Activated CD4-positive, alpha-beta memory T cell treated with anti-CD3 and anti-CD28 coated beads for 36 hours (primary cell): ENCODE data around the gene DENND5B. TPM values are rescaled to one million over a fixed set of nuclear protein-coding genes. Genes with fewer than 3 reads are reported as not detected.

Experiments used
- CTCF ChIA-PET: fragments of 350-600 bp; sonication (Branson Sonifier 250); formaldehyde crosslinking; loops from one replicate; lab custom pipeline; 2021; ENCODE audit warnings: antibody characterized with exemption, inconsistent platforms; lab: Charles Lee
- POLR2A ChIA-PET: fragments of 350-600 bp; sonication (Branson Sonifier 250); formaldehyde crosslinking; loops from one replicate; lab custom pipeline; 2021; ENCODE audit warnings: antibody characterized with exemption; lab: Charles Lee
- DNase-seq: peaks from one replicate; pipeline ENCODE4 v3.0.0-alpha.2; 2020
- H3K27ac Mint-ChIP-seq: one replicate; pipeline ENCODE4 v1.8.0; 2021; ENCODE audit warnings: mixed read lengths
- H3K27me3 Mint-ChIP-seq: one replicate; pipeline ENCODE4 v1.8.0; 2021; ENCODE audit warnings: mixed read lengths
- H3K36me3 Mint-ChIP-seq: one replicate; pipeline ENCODE4 v1.8.0; 2021; ENCODE audit warnings: mixed read lengths
- H3K4me1 Mint-ChIP-seq: one replicate; pipeline ENCODE4 v1.8.0; 2021; ENCODE audit warnings: low read depth, mixed read lengths
- H3K4me3 Mint-ChIP-seq: one replicate; pipeline ENCODE4 v1.8.0; 2021; ENCODE audit warnings: mild to moderate bottlenecking, mixed read lengths
- H3K9me3 Mint-ChIP-seq: one replicate; pipeline ENCODE4 v1.8.0; 2021; ENCODE audit warnings: mixed read lengths
- intact Hi-C: fragments of 100-400 bp; cut with micrococcal nuclease; formaldehyde crosslinking; loops from one replicate; pipeline ENCODE4 v1.15.1; 2023
- total RNA-seq, 2 experiments: library from RNA; stranded (reverse); gene quantifications; one replicate each; pipeline ENCODE4 v1.2.3, GENCODE V29; 2021

Gene DENND5B
- total RNA-seq, 2 experiments from 2014 or later, result 0.10 to 0.17 TPM

- H3K4me3 Mint-ChIP-seq, result no peak overlapping the region
- H3K27me3 Mint-ChIP-seq, result peaks cover 8% of the 10 kb centered on the region
- CTCF ChIA-PET, result no interaction called here
- H3K4me1 Mint-ChIP-seq, result no peaks in the 10 kb centered on the region
- POLR2A ChIA-PET, result no interaction called here
- DNase-seq, result no peak
- intact Hi-C loops, result no loop called here
- H3K36me3 Mint-ChIP-seq, result no peaks in the 10 kb centered on the region
- no peaks in the 10 kb centered on the region for H3K9me3 Mint-ChIP-seq
- no peak overlapping the region for H3K27ac Mint-ChIP-seq
These were observed 98.2 kb downstream of the DENND5B start for GRCh38 chr12:31492599-31493196.

- no peak for DNase-seq
- Mint-ChIP-seq H3K27me3 (peaks cover 8% of the 10 kb centered on the region), H3K27ac (no peak overlapping the region), H3K36me3 (no peaks in the 10 kb centered on the region), H3K9me3 (no peaks in the 10 kb centered on the region), H3K4me1 (no peaks in the 10 kb centered on the region), H3K4me3 (no peak overlapping the region)
- CTCF ChIA-PET, result no interaction called here
- intact Hi-C loops, result no loop called here
- POLR2A ChIA-PET, result no interaction called here
These were observed 98.9 kb downstream of the DENND5B start for GRCh38 chr12:31491841-31492598.

GRCh38 chr12:31491241-31491794 is 99.6 kb downstream of the DENND5B start:
- H3K36me3 Mint-ChIP-seq, result no peaks in the 10 kb centered on the region
- H3K9me3 Mint-ChIP-seq, result no peaks in the 10 kb centered on the region
- peaks cover 8% of the 10 kb centered on the region for H3K27me3 Mint-ChIP-seq
- no peaks in the 10 kb centered on the region for H3K4me1 Mint-ChIP-seq
- ChIA-PET POLR2A (no interaction called here), CTCF (no interaction called here)
- no peak for DNase-seq
- no peak overlapping the region for H3K4me3 Mint-ChIP-seq
- H3K27ac Mint-ChIP-seq, result no peak overlapping the region
- intact Hi-C loops, result no loop called here

GRCh38 chr12:31488737-31489338 is 102.1 kb downstream of the DENND5B start:
- ChIA-PET CTCF (no interaction called here), POLR2A (no interaction called here)
- Mint-ChIP-seq H3K4me1 (no peaks in the 10 kb centered on the region), H3K36me3 (no peaks in the 10 kb centered on the region), H3K4me3 (no peak overlapping the region), H3K9me3 (no peaks in the 10 kb centered on the region), H3K27ac (no peak overlapping the region), H3K27me3 (peaks cover 5% of the 10 kb centered on the region)
- intact Hi-C loops, result no loop called here
- no peak for DNase-seq

- Mint-ChIP-seq H3K27me3 (peaks cover 5% of the 10 kb centered on the region), H3K4me1 (no peaks in the 10 kb centered on the region), H3K27ac (no peak overlapping the region), H3K36me3 (no peaks in the 10 kb centered on the region), H3K4me3 (no peak overlapping the region), H3K9me3 (no peaks in the 10 kb centered on the region)
- POLR2A ChIA-PET, result no interaction called here
- CTCF ChIA-PET, result interaction anchor here (0.6 kb wide), 1 partner anchor 1204 kb away, joined by 3 read pairs; no protein-coding TSS in a partner anchor
- DNase-seq, result no peak
- intact Hi-C loops, result no loop called here
These were observed 105.4 kb downstream of the DENND5B start for GRCh38 chr12:31485571-31485970.

- no peak for DNase-seq
- no peaks in the 10 kb centered on the region for H3K4me1 Mint-ChIP-seq
- H3K27me3 Mint-ChIP-seq, result no peaks in the 10 kb centered on the region
- H3K27ac Mint-ChIP-seq, result no peak overlapping the region
- intact Hi-C loops, result no loop called here
- H3K9me3 Mint-ChIP-seq, result no peaks in the 10 kb centered on the region
- no peak overlapping the region for H3K4me3 Mint-ChIP-seq
- no peaks in the 10 kb centered on the region for H3K36me3 Mint-ChIP-seq
- ChIA-PET CTCF (no interaction called here), POLR2A (no interaction called here)
These were observed 108.1 kb downstream of the DENND5B start for GRCh38 chr12:31482816-31483215.

- ChIA-PET POLR2A (no interaction called here), CTCF (no interaction called here)
- H3K9me3 Mint-ChIP-seq, result no peaks in the 10 kb centered on the region
- intact Hi-C loops, result no loop called here
- DNase-seq, result no peak
- no peaks in the 10 kb centered on the region for H3K36me3 Mint-ChIP-seq
- no peaks in the 10 kb centered on the region for H3K27me3 Mint-ChIP-seq
- no peak overlapping the region for H3K4me3 Mint-ChIP-seq
- no peak overlapping the region for H3K27ac Mint-ChIP-seq
- H3K4me1 Mint-ChIP-seq, result no peaks in the 10 kb centered on the region
These were observed 109.5 kb downstream of the DENND5B start for GRCh38 chr12:31481415-31481814.

GRCh38 chr12:31479516-31480210 is 111.3 kb downstream of the DENND5B start:
- intact Hi-C loops, result no loop called here
- no peak overlapping the region for H3K27ac Mint-ChIP-seq
- no peak for DNase-seq
- ChIA-PET CTCF (no interaction called here), POLR2A (no interaction called here)
- no peaks in the 10 kb centered on the region for H3K36me3 Mint-ChIP-seq
- peaks cover 2% of the 10 kb centered on the region for H3K27me3 Mint-ChIP-seq
- H3K9me3 Mint-ChIP-seq, result no peaks in the 10 kb centered on the region
- no peak overlapping the region for H3K4me3 Mint-ChIP-seq
- H3K4me1 Mint-ChIP-seq, result no peaks in the 10 kb centered on the region

- intact Hi-C loops, result no loop called here
- H3K4me1 Mint-ChIP-seq, result no peaks in the 10 kb centered on the region
- no peaks in the 10 kb centered on the region for H3K9me3 Mint-ChIP-seq
- no peak overlapping the region for H3K4me3 Mint-ChIP-seq
- H3K27ac Mint-ChIP-seq, result no peak overlapping the region
- POLR2A ChIA-PET, result no interaction called here
- peaks cover 2% of the 10 kb centered on the region for H3K27me3 Mint-ChIP-seq
- no peak for DNase-seq
- H3K36me3 Mint-ChIP-seq, result no peaks in the 10 kb centered on the region
- CTCF ChIA-PET, result no interaction called here
These were observed 112.0 kb downstream of the DENND5B start for GRCh38 chr12:31478898-31479297.

GRCh38 chr12:31478425-31478824 is 112.5 kb downstream of the DENND5B start:
- Mint-ChIP-seq H3K36me3 (no peaks in the 10 kb centered on the region), H3K9me3 (no peaks in the 10 kb centered on the region), H3K27ac (no peak overlapping the region), H3K4me1 (no peaks in the 10 kb centered on the region), H3K27me3 (peaks cover 2% of the 10 kb centered on the region), H3K4me3 (no peak overlapping the region)
- ChIA-PET CTCF (no interaction called here), POLR2A (no interaction called here)
- intact Hi-C loops, result no loop called here
- no peak for DNase-seq

GRCh38 chr12:31477687-31478086 is 113.2 kb downstream of the DENND5B start:
- no peak overlapping the region for H3K27ac Mint-ChIP-seq
- ChIA-PET CTCF (interaction anchor here (1.2 kb wide), 1 partner anchor 73 kb away, joined by 3 read pairs; no protein-coding TSS in a partner anchor), POLR2A (no interaction called here)
- intact Hi-C loops, result no loop called here
- H3K36me3 Mint-ChIP-seq, result no peaks in the 10 kb centered on the region
- H3K4me3 Mint-ChIP-seq, result no peak overlapping the region
- DNase-seq, result no peak
- H3K9me3 Mint-ChIP-seq, result no peaks in the 10 kb centered on the region
- no peaks in the 10 kb centered on the region for H3K4me1 Mint-ChIP-seq
- peaks cover 2% of the 10 kb centered on the region for H3K27me3 Mint-ChIP-seq

GRCh38 chr12:31476437-31476836 is 114.5 kb downstream of the DENND5B start:
- POLR2A ChIA-PET, result no interaction called here
- intact Hi-C loops, result no loop called here
- no peak overlapping the region for H3K27ac Mint-ChIP-seq
- H3K9me3 Mint-ChIP-seq, result no peaks in the 10 kb centered on the region
- DNase-seq, result no peak
- H3K27me3 Mint-ChIP-seq, result peaks cover 2% of the 10 kb centered on the region
- H3K36me3 Mint-ChIP-seq, result no peaks in the 10 kb centered on the region
- no peak overlapping the region for H3K4me3 Mint-ChIP-seq
- CTCF ChIA-PET, result interaction anchor here (1.2 kb wide), 1 partner anchor 72 kb away, joined by 3 read pairs; no protein-coding TSS in a partner anchor
- H3K4me1 Mint-ChIP-seq, result no peaks in the 10 kb centered on the region
